Gastrocnemius medialis (tissue), 4 donors: ENCODE results near the gene SNX12.
A peak's percentile ranks its signal among the peaks of the same experiment; 100 is the strongest.

ENCODE experiments used
- CTCF ChIP-seq, 5 experiments: fragments of 450-650 bp in 3 of 5; fragments of 200-600 bp in 2 of 5; sonication (generic) in 2 of 5; IDR thresholded peaks in 4 of 5; conservative IDR thresholded peaks in 1 of 5; 1 replicate in 4 of 5; 2 replicates in 1 of 5; pipeline ENCODE4 v1.5.1; 2016 to 2019; ENCODE audit warnings: antibody characterized with exemption in 5 of 5, mild to moderate bottlenecking in 3 of 5, moderate library complexity in 3 of 5
- POLR2A ChIP-seq, 2 donors: fragments of 450-650 bp; IDR thresholded peaks; one replicate each; pipeline ENCODE4 v1.6.1; 2017; ENCODE audit warnings: antibody characterized with exemption in 2 of 2, mild to moderate bottlenecking in 2 of 2, moderate library complexity in 2 of 2

GRCh38 chrX:71098302-71098701, 30.2 kb upstream of the SNX12 start:
- TF ChIP-seq POLR2A (IDR thresholded peaks at IDR 0.05), result no peak
- peak in 4 of 5 experiments; percentile 27 to 46 (median 36) for TF ChIP-seq CTCF (IDR thresholded peaks at IDR 0.05 in 4 of 5, conservative IDR thresholded peaks at IDR 0.05 in 1 of 5)
